COLO668 (cell line): ENCODE data around the gene SMAD3.
"Not testable (repeated sequence)": the region's sequence is repeated elsewhere in the genome, so short reads cannot be mapped to it uniquely, and the experiment has no call there.

ENCODE experiments used
- DNase-seq: peaks from one replicate; lab custom pipeline; 2025; ENCODE audit not compliant: unreplicated experiment; lab: John Stamatoyannopoulos, UW

SMAD3 gene

DNA sequence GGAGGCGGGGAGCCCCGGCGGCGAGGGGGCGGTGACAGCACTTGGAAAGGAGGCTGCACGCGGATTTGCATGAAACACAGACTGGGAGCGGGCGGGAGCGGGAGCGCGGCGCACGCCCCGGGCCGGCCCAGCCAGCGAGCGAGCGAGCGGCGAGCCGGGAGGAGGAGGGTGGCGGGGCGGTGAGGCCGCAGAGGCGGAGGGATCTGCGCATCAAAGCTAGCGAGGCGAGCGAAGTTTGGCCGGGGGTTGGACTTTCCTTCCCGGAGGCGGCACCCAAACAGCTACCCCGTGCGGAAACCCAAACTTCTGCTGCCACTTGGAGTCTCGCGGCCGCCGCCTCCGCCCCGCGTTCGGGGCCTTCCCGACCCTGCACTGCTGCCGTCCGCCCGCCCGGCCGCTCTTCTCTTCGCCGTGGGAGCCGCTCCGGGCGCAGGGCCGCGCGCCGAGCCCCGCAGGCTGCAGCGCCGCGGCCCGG, at the start of gene SMAD3:
Gene SMAD3 (plus strand): TSS at position 72 of the 475 bp plus-strand sequence. CDS start 553 bp downstream, outside the sequence.
- DNase-seq: peak; percentile 90

- no peak for DNase-seq
Observed at GRCh38 chr15:67017311-67017710, 48.1 kb upstream of the SMAD3 start.

DNA sequence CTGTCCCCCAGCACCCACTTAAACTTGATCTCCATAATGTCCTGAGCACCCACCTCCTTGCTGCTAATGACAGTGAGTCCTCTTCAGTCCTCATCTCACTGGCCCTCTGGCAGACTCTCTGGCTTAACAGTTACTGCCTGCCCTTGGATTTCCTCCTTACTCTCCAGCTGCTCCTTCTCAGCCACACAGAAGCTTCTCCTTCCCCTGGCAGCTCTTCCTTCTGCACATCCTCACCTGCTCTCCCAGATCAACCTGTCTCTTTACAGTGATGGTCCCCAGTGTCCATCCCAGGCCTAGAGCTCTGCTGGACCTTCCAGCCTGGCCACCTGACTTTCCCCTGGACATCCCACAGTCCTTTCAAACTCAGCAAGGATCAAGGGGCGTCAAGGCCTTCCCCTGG, 47.4 kb upstream of the SMAD3 start:
- DNase-seq: no peak

DNA sequence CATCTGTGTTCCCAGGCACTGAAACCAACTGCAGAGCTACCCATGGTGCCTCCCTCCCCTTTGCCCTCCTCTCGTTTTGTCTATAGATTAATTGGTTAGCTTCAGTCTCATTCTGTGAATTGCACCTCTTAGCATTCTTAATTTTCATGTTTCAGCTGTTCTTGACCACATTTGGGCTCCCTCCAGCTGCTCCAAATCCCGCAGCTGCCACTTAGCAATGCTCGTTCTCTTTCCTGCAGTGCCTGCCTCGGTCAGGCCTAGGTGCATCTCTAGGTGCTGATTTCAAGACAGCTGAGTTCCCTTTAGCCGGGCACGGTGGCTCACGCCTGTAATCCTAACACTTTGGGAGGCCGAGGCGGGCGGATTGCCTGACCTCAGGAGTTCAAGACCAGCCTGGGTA, 47.0 kb upstream of the SMAD3 start:
- DNase-seq: no peak

DNA sequence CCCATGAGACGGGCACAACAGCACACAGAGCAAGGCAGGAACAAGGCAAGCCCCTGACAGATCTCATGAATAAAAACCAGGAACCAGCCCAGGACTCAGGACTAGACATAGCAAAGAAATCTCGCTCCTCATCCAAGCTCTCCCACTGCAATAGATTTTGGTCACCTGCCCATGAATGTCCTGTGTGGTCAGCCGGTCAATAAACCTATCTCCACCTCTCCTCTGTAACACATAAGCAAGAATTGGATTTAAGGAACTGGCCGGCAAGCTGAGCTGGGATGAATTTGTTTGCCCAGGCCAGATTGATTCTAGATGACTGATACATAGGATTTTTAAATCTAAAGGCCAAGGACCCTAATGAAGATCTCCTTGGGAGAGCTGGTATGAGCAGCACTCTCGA, 46.3 kb upstream of the SMAD3 start:
- no peak for DNase-seq

DNA sequence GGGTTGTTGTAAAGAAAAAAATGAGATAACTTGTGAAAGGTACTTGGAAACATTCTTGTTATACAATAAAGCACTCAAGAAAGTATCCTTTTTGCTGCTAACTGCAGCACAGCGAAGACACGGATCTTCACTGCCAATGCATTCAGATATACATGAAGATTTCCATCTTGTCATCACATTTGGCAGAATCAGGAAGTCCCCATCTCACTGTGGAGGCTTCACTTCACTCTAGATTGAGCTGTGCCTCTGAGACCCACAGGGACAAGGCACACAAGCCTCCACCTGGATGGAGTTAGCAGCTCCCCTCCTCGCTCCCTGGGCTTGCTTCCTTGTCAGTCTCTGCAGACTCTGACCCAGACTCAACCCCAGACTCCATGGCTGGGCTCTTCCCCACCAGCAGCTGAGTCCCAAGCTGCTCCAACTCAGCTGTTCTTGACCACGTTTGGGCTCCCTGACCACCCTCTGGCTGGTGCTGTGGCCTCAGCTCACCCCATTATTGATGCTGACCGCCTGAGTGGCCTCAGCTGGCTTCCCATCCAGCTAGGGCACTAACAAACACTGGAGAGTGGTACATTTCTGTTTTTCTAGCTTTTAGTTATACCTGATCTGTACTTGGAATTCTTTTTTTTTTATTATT, 45.4 kb upstream of the SMAD3 start:
- no peak for DNase-seq

DNA sequence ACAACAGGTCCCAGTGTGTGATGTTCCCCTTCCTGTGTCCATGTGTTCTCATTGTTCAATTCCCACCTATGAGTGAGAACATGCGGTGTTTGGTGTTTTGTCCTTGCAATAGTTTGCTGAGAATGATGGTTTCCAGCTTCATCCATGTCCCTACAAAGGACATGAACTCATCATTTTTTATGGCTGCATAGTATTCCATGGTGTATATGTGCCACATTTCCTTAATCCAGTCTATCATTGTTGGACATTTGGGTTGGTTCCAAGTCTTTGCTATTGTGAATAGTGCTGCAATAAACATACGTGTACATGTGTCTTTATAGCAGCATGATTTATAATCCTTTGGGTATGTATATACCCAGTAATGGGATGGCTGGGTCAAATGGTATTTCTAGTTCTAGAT, 44.7 kb upstream of the SMAD3 start:
- DNase-seq: not testable (repeated sequence)

DNA sequence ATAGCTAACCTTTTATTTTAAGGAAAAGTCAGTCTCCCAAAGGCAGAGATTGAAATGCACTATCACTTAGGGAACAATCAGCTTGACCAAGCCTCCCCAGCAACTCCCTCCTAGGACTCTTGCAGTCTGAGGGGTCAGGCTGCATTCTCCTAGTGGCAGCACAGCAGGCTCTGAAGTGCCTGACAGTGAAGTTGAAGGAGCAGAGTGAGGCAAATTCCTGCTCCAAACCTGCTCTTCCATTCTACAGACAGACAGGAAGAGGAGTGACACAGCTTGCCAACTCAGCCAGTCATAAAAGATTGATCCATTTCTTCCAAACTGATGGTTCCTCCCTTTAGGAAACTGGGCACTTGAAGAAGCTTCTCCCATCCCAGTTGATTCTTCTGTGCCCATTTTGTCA, 43.9 kb upstream of the SMAD3 start:
- DNase-seq: no peak

DNA sequence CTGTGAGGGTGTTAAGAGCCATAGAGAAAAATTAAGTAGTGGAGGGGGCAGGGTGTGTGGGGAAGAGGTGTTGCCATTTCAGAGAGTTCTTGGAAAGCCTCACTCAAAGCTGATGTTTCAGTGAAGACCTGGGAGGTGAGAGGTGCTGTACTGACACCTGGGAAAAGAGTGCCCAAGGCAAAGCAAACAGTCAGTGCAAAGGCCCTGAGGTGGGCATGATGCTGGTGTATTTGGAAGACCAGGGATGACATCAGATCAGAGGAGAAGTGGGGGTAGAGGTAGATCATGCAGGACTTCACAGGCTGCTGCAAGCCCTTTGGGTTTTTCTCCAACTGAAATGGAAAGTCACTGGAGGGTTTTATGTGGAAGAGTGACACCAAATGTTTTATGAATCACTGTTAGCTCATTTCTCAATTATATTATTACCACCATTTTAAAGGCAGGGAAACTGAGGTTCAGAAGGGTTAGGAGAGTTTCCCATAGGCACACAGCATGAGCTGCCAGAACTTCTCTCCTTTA, 42.8 kb upstream of the SMAD3 start:
- no peak for DNase-seq

GRCh38 chr15:67023517-67024313, 41.7 kb upstream of the SMAD3 start:
- peak; percentile 32 for DNase-seq

DNA sequence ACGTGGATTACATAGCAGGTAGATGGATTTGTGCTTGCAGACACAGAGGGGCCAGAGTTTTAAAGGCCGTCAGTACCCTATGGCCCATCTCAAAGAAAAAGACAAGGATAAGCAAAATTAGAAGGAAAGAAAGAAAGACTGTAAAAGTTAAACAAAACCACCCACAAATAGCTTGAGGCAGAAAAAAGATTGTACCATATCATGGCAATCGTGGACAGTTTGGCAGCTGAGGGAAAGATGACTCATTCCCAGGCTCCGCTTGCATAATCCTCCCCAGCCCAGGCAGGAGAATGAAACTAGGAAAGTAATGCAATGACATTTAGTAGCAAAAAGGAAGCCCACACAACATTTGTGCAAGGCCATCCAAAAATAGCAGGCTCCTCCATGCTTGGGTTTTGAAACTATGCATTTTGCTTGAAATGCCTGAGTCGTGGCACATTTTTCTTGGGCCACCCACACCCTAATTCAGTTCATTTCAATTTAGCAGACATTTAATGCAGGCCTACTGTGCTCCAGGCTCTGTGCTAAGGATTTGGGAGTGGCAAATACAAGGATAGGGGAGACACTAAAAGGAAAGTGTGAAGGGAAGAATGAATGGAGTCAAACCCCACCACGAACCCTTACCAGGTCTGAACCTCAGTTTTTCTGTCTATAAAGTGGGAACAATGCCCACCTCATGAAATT, 40.9 kb upstream of the SMAD3 start:
- DNase-seq: peak; percentile 45

DNA sequence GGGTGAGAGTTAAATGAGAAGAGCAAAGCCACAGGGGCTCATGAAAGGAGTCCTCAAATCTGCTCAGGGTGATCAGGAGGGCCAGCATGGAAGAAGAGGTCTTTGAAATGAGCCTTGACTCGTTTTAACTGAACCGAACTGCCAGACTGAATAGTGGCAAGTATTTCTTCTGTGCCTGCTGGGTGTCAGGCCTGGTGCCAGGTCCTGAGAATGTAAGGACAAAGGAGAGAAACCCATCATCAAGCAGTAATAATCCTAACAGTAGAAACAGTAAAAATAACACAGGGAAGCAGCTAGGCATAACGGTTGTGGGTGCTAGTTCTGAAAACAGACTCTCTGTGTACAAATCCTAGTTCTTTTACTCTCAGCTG, 40.4 kb upstream of the SMAD3 start:
- no peak for DNase-seq

DNA sequence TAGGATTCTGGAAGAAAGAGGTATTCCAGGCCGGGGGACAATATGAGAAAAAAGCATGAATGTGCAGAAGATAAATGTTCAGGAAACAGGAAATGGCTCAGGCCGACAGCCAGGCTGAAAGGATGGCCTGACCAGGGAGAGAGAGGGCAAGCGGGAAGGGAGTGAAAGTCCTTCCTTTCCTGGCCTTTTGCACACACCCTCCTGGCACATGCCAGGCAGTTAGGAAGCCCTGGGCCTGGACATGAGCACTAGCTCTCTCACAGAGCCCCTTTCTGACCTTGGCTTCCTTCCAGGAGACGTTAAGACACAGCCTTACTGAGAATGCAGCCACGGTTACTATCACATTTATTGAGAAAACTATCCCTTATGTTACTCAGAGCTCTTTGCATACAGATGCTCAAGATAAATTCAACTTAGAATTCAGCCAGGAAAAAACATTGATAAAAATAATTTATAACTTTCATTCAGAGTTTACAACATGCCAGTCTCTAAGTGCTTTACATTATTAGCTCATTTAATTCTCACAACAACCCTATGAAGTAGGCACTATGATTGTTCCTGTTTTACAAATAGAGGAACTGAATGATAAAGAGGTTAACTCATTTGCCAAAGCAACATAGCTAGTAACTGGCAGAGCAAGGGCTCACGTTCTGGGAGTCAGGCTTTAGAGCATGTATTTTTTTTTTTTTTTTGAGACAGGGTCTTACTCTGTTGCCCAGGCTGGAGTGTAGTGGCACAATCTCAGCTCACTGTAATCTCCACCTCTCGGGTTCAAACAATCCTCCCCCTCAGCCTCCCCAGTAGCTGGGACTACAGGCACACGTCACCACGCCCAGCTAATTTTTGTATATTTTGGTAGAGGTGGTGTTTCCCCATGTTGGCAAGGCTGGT, 39.4 kb upstream of the SMAD3 start:
- no peak for DNase-seq

GRCh38 chr15:67026610-67026967, 38.8 kb upstream of the SMAD3 start:
- DNase-seq: no peak

- DNase-seq: not testable (repeated sequence)
Observed at GRCh38 chr15:67028440-67028839, 37.0 kb upstream of the SMAD3 start.

DNA sequence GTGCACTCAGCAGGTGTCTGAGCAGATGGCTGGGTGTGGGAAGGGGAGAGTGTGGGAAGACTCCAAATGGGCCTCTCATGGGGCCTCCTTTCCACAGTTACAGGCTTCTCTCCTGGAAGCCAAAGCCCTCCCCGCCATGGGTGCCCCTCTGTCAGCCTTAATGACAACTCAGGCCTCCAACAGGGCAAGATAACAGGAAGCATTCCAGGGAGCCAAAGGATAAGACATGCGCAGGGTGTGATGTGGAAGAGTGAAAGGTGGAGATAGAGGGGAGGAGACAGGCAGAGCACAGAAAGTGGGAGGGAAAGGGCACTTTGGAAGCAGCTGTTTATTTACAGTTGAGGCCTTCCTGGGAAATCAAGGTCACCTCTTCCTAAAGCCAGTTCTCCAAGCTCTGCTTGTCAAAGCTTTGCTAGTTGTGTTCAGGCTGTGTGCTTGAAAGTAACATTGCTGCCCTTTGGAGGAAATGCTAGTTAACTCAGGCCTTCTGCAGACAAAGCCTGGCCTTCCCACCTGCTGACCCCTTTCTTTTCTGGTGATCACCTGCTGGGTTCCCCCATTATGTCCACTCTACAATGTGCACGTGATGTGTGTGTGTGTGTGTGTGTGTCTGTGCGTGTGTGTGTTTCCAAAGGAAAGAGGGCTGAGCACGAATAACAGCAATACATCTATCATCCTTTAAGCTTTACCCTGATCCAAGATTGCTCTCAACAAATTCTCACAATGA, 35.2 kb upstream of the SMAD3 start:
- DNase-seq: peak; percentile 81

DNA sequence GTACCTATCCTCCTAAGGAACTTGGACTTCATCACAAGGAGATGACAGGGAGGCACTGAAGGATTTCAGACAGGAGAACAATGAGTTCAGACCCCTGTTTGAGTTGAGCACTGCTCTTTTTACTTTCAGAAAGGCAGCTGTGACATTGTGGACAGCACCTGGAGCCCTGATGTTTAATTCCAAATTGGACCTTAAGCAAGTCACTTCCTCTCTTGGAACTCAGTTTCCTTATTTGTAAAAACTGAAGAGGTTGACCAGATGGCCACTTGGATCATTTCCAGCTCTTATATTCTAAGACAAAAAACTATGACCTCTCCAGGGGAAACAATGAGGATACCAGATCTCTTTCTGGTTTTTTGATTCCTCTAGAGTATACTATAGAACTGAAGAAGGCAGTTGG, 34.1 kb upstream of the SMAD3 start:
- DNase-seq: no peak

GRCh38 chr15:67032608-67033007, 32.8 kb upstream of the SMAD3 start:
- DNase-seq: no peak

- DNase-seq: no peak
Observed at GRCh38 chr15:67033012-67033411, 32.4 kb upstream of the SMAD3 start.

- DNase-seq: no peak
Observed at GRCh38 chr15:67033571-67034044, 31.8 kb upstream of the SMAD3 start.
